Measurements from ENCODE around the gene FRMD5. TPM values are rescaled to one million over a fixed set of nuclear protein-coding genes. Genes with fewer than 3 reads are reported as not detected.
"Not testable (repeated sequence)": the region's sequence is repeated elsewhere in the genome, so short reads cannot be mapped to it uniquely, and the experiment has no call there.

FRMD5 gene
- total and polyA plus RNA-seq, 9 donors, result 0.19 to 1.4 (median 0.46) TPM

DNA sequence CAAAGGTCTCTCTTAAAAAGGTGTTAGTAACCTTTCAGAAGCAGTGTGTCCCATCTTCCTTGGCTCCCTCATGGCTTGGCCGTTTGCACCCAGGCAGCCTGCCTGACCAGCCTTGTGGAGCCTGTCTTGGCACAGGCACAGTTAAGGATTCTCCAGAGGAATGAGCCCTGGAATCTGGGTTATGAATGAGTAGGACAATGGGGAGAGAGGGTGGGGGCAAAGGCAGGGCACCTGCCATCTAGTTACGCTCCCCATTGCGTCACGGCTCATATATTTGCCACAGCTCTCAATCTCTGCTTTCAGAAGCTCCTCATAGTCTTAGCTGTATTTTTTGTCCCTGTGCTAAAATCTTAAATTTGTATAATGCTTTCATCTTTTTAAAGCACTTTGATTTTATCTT lies 317.7 kb downstream of the FRMD5 start:
- H3K4me1 ChIP-seq (ENCODE audit: control insufficient read depth, insufficient read depth, low read length), result peaks cover 4% of the 10 kb centered on the region
- no peak for DNase-seq
- H3K36me3 ChIP-seq (ENCODE audit: control insufficient read depth, insufficient read depth, low read length), result peaks cover 4% of the 10 kb centered on the region
- no peaks in the 10 kb centered on the region for H3K27me3 ChIP-seq (ENCODE audit: control insufficient read depth, insufficient read depth, low read length)
- no peak overlapping the region for H3K27ac ChIP-seq (ENCODE audit: low read length)
- WGBS (ENCODE audit: insufficient coverage), result 50% methylated on average over 1 of the region's 4 CpGs
- H3K9me3 ChIP-seq (replicated peaks; ENCODE audit: control insufficient read depth, low read depth, low read length), result no peaks in the 10 kb centered on the region
- H3K4me3 ChIP-seq (ENCODE audit: low read length), result no peak overlapping the region

DNA sequence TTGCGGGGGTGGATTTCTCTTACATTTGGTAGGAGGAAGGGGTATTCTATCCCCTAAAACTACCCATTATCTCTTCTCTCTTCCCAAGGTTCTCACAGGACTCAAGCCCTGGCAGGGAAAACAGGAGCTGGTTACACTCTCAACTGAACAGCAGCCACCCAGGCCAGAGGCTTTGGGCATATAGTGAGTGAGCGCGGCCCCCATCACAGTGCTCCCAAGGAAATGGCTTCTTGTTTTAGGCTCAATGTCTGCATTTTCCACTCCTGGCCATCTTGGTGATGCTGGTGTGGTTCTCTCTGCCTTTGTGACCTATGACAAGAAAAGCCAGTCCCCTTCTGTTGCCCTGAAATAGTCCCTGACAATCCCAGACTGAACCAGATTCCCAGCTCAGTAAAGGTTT lies 318.2 kb downstream of the FRMD5 start:
- H3K4me1 ChIP-seq (ENCODE audit: control insufficient read depth, insufficient read depth, low read length), result peaks cover 4% of the 10 kb centered on the region
- WGBS (ENCODE audit: insufficient coverage), result no CpG with 5 or more reads among the region's 3 CpGs
- H3K27ac ChIP-seq (ENCODE audit: low read length), result no peak overlapping the region
- no peaks in the 10 kb centered on the region for H3K27me3 ChIP-seq (ENCODE audit: control insufficient read depth, insufficient read depth, low read length)
- H3K9me3 ChIP-seq (replicated peaks; ENCODE audit: control insufficient read depth, low read depth, low read length), result no peaks in the 10 kb centered on the region
- DNase-seq, result no peak
- H3K36me3 ChIP-seq (ENCODE audit: control insufficient read depth, insufficient read depth, low read length), result peaks cover 4% of the 10 kb centered on the region
- H3K4me3 ChIP-seq (ENCODE audit: low read length), result no peak overlapping the region

DNA sequence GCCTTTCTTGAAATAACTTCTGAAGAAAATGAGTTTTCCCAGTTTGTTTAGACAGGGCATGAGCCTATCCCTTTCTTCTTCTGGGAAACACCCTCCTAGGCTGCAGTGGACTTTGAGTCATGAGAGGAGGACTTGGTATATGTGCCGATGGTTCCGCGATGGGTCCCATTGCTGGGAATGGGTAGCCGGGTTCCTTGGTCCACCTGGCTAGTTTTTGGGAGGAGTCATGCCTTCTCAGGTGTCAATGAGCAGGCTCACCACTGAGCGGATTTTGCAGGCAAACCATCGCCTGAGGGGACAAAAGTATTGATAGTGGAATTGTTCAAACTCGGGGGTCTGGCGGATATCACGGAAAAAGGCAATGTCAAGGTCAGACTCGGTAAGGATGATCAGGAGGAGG lies 321.4 kb downstream of the FRMD5 start:
- WGBS (ENCODE audit: insufficient coverage), result 96% methylated on average over 10 of the region's 10 CpGs
- Histone ChIP-seq H3K4me3 (ENCODE audit: low read length) (no peak overlapping the region), H3K27me3 (ENCODE audit: control insufficient read depth, insufficient read depth, low read length) (no peaks in the 10 kb centered on the region), H3K27ac (ENCODE audit: low read length) (no peak overlapping the region), H3K9me3 (replicated peaks; ENCODE audit: control insufficient read depth, low read depth, low read length) (no peaks in the 10 kb centered on the region), H3K4me1 (ENCODE audit: control insufficient read depth, insufficient read depth, low read length) (no peaks in the 10 kb centered on the region), H3K36me3 (ENCODE audit: control insufficient read depth, insufficient read depth, low read length) (peaks cover 3% of the 10 kb centered on the region)
- DNase-seq, result no peak

DNA sequence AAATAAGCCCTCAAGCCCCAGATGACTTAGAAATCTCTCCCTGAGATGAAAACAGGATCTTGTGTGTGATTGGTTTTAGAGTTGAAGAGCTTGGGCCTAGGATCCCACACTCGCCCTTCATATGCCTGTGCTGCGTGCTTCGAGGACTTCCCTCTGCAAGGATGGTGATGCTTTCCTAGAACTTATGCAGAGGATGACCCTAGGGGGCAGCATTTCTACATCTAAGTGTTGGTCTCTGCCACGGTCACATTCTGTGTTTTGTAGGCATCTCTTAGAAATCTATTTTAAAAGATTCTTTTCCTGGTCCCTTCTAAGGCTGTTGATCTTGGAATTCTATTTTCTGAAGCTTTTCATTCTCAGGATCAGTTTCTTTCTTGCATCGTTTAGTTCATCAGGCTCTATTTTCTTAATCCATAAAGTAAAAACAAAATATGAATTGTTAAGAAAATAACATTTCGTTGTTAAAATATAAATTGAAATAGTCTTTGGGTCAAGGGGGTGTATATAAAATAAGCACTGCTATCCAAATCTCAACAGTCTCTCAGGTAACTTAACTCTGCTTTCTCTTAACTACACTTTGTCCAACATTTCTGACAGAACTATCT lies 322.6 kb downstream of the FRMD5 start:
- Histone ChIP-seq H3K4me1 (ENCODE audit: control insufficient read depth, insufficient read depth, low read length) (no peaks in the 10 kb centered on the region), H3K4me3 (ENCODE audit: low read length) (no peak overlapping the region), H3K36me3 (ENCODE audit: control insufficient read depth, insufficient read depth, low read length) (peaks cover 3% of the 10 kb centered on the region), H3K9me3 (replicated peaks; ENCODE audit: control insufficient read depth, low read depth, low read length) (no peaks in the 10 kb centered on the region), H3K27me3 (ENCODE audit: control insufficient read depth, insufficient read depth, low read length) (no peaks in the 10 kb centered on the region), H3K27ac (ENCODE audit: low read length) (no peak overlapping the region)
- DNase-seq, result peak; percentile 81
- WGBS (ENCODE audit: insufficient coverage), result 71% methylated on average over 2 of the region's 6 CpGs

DNA sequence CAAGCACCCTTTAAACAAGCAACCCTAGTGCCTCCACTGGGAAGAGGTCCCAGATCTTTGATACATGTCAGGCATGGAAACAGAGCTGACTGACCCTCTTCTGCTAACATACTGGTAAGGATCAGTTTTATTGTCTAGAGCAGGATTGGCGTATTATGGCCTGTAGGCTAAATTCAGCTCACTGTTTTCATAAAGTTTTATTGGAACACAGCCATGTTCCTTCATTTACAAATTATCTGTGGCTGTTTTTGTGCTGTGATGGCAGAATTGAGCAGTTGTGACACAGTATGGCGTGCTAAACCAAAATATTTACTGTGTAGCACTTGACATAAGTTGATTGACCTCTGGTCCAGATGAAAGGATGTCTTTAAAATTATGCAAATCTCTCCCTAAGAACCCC lies 323.2 kb downstream of the FRMD5 start:
- Histone ChIP-seq H3K27ac (ENCODE audit: low read length) (no peak overlapping the region), H3K36me3 (ENCODE audit: control insufficient read depth, insufficient read depth, low read length) (peaks cover 7% of the 10 kb centered on the region), H3K4me1 (ENCODE audit: control insufficient read depth, insufficient read depth, low read length) (no peaks in the 10 kb centered on the region), H3K4me3 (ENCODE audit: low read length) (no peak overlapping the region), H3K9me3 (replicated peaks; ENCODE audit: control insufficient read depth, low read depth, low read length) (no peaks in the 10 kb centered on the region), H3K27me3 (ENCODE audit: control insufficient read depth, insufficient read depth, low read length) (no peaks in the 10 kb centered on the region)
- WGBS (ENCODE audit: insufficient coverage), result no CpG with 5 or more reads among the region's 2 CpGs
- no peak for DNase-seq

DNA sequence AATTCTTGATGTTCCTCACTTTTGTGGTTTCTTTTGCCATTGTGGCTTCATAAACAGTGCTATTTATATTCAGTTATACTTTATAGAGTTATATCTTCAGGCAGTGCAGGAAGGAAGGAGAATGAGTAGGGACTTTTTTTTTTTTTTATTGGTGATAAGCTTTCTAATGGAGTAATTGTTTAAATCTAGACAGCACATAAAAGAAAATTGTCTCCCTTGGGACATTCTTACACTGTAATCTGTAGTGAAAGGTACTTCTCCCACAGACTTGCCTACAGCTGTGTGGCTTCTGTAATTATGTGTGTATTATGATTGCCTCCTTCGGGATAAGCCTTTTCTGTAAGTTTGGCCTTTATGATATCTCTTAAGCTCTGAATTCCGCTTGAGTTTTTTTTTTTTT lies 326.7 kb downstream of the FRMD5 start:
- Histone ChIP-seq H3K4me1 (ENCODE audit: control insufficient read depth, insufficient read depth, low read length) (no peaks in the 10 kb centered on the region), H3K36me3 (ENCODE audit: control insufficient read depth, insufficient read depth, low read length) (peaks cover 7% of the 10 kb centered on the region), H3K4me3 (ENCODE audit: low read length) (no peak overlapping the region), H3K27me3 (ENCODE audit: control insufficient read depth, insufficient read depth, low read length) (no peaks in the 10 kb centered on the region), H3K27ac (ENCODE audit: low read length) (no peak overlapping the region), H3K9me3 (replicated peaks; ENCODE audit: control insufficient read depth, low read depth, low read length) (no peaks in the 10 kb centered on the region)
- no peak for DNase-seq
- no CpG with 5 or more reads among the region's 2 CpGs for WGBS (ENCODE audit: insufficient coverage)

DNA sequence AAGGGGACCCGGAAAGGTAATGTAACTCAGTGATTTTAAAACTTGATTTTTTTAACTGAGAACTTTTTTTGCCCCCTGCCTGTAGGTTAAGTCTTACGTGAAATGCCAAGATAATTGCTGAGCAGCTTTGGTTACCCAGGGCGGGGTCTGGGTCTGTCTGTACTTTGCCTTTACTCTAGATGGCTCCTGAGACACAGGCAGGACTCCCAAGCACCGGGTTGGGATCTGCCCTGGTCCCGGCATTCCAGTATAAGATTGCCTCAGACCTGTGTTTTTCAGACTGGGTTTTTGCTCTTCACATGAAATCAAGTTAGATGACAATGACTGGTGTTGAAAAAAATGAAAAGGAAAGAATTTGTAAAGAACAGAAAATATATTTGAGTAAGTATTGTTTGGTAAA lies 328.0 kb downstream of the FRMD5 start:
- 89% methylated on average over 4 of the region's 5 CpGs for WGBS (ENCODE audit: insufficient coverage)
- Histone ChIP-seq H3K4me1 (ENCODE audit: control insufficient read depth, insufficient read depth, low read length) (no peaks in the 10 kb centered on the region), H3K4me3 (ENCODE audit: low read length) (no peak overlapping the region), H3K36me3 (ENCODE audit: control insufficient read depth, insufficient read depth, low read length) (peaks cover 7% of the 10 kb centered on the region), H3K9me3 (replicated peaks; ENCODE audit: control insufficient read depth, low read depth, low read length) (no peaks in the 10 kb centered on the region), H3K27me3 (ENCODE audit: control insufficient read depth, insufficient read depth, low read length) (no peaks in the 10 kb centered on the region), H3K27ac (ENCODE audit: low read length) (no peak overlapping the region)
- no peak for DNase-seq

DNA sequence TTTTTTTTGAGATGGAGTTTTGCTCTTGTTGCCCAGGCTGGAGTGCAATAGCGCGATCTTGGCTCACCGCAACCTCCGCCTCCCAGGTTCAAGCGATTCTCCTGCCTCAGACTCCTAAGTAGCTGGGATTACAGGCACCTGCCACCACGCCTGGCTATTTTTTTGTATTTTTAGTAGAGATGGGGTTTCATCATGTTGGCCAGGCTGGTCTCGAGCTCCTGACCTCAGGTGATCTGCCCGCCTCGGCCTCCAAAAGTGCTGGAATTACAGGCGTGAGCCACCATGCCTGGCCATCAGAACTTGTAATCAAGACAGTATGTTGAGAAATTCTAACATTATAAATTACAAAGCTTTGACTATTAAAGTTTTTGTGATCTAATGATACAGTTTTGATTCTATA lies 328.4 kb downstream of the FRMD5 start:
- H3K36me3 ChIP-seq (ENCODE audit: control insufficient read depth, insufficient read depth, low read length); H3K4me3 ChIP-seq (ENCODE audit: low read length); H3K27me3 ChIP-seq (ENCODE audit: control insufficient read depth, insufficient read depth, low read length); H3K4me1 ChIP-seq (ENCODE audit: control insufficient read depth, insufficient read depth, low read length); H3K27ac ChIP-seq (ENCODE audit: low read length); DNase-seq; H3K9me3 ChIP-seq (replicated peaks; ENCODE audit: control insufficient read depth, low read depth, low read length): not testable (repeated sequence)
- no CpG with 5 or more reads among the region's 10 CpGs for WGBS (ENCODE audit: insufficient coverage)

DNA sequence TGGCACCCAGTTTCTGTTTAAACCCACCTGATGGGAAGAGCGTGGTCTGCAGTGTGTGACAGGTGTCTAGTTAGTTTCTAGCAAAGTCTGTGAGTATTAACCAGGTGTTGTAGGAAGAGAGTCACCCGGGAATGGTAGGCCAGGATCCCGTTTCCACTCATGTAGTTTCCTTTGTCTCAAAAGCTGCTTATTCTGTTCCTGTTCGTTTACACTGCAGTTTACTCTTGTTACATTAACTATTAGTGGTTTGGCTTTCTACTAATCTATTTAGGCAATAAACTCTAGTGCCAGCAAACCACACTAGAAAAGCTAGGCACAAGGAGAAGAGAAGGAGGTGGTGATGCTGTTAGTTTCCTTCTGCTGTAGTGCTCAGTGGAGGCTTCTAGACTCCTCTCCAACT lies 335.5 kb downstream of the FRMD5 start:
- Histone ChIP-seq H3K4me1 (ENCODE audit: control insufficient read depth, insufficient read depth, low read length) (no peaks in the 10 kb centered on the region), H3K27ac (ENCODE audit: low read length) (no peak overlapping the region), H3K36me3 (ENCODE audit: control insufficient read depth, insufficient read depth, low read length) (peaks cover 8% of the 10 kb centered on the region), H3K9me3 (replicated peaks; ENCODE audit: control insufficient read depth, low read depth, low read length) (no peaks in the 10 kb centered on the region), H3K27me3 (ENCODE audit: control insufficient read depth, insufficient read depth, low read length) (no peaks in the 10 kb centered on the region), H3K4me3 (ENCODE audit: low read length) (no peak overlapping the region)
- no peak for DNase-seq
- 100% methylated on average over 1 of the region's 4 CpGs for WGBS (ENCODE audit: insufficient coverage)

DNA sequence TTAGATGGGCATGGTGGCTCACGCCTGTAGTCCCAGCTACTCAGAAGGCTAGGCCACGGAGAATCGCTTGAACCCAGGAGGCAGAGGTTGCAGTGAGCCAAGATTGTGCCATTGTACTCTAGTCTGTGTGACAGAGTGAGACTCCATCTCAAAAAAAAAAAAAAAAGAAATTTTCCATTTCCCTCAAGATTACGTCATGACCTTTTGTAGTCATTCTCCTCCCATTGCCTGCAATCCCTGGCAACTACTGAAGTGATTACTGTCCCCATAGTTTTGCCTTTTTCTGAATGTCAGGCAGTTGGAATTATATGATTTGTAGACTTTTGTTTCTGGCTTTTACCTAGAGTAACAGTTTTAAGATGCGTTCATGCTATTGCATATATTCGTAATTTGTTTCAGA lies 340.3 kb downstream of the FRMD5 start:
- Histone ChIP-seq H3K4me3 (ENCODE audit: low read length) (no peak overlapping the region), H3K36me3 (ENCODE audit: control insufficient read depth, insufficient read depth, low read length) (peaks cover 12% of the 10 kb centered on the region), H3K27me3 (ENCODE audit: control insufficient read depth, insufficient read depth, low read length) (no peaks in the 10 kb centered on the region), H3K9me3 (replicated peaks; ENCODE audit: control insufficient read depth, low read depth, low read length) (no peaks in the 10 kb centered on the region), H3K4me1 (ENCODE audit: control insufficient read depth, insufficient read depth, low read length) (no peaks in the 10 kb centered on the region), H3K27ac (ENCODE audit: low read length) (no peak overlapping the region)
- DNase-seq, result no peak
- 100% methylated on average over 2 of the region's 6 CpGs for WGBS (ENCODE audit: insufficient coverage)

DNA sequence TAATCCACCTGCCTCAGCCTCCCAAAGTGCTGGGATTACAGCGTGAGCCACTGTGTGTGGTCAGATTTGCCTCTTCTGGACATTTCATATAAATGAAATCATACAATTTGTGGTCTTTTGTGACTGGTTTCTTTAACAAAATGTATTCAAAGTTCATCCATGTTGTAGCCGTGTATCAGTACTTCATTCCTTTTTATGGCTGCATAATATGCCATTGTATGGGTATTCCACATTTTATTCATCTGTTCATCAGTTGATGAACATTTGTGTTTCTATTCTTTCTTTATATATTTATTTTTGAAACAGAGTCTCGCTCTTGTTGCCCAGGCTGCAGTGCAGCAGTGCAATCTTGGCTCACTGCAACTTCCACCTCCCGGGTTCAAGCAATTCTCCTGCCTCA lies 342.5 kb downstream of the FRMD5 start:
- H3K27me3 ChIP-seq (ENCODE audit: control insufficient read depth, insufficient read depth, low read length), result no peaks in the 10 kb centered on the region
- WGBS (ENCODE audit: insufficient coverage), result no CpG with 5 or more reads among the region's 4 CpGs
- no peaks in the 10 kb centered on the region for H3K9me3 ChIP-seq (replicated peaks; ENCODE audit: control insufficient read depth, low read depth, low read length)
- no peak for DNase-seq
- H3K27ac ChIP-seq (ENCODE audit: low read length), result no peak overlapping the region
- no peak overlapping the region for H3K4me3 ChIP-seq (ENCODE audit: low read length)
- no peaks in the 10 kb centered on the region for H3K4me1 ChIP-seq (ENCODE audit: control insufficient read depth, insufficient read depth, low read length)
- peaks cover 15% of the 10 kb centered on the region for H3K36me3 ChIP-seq (ENCODE audit: control insufficient read depth, insufficient read depth, low read length)
